K562 (cell line): ENCODE data around the gene SH3TC2. TPM values are rescaled to one million over a fixed set of nuclear protein-coding genes. Genes with fewer than 3 reads are reported as not detected.

Experiments
- ATAC-seq: fragments of 200-7000 bp; cut with Tn5 transposase; 3 replicates; pipeline ENCODE4 v1.9.1; 2020; ENCODE audit warnings: moderate library complexity
- BruUV-seq: library from RNA; stranded (reverse); fragments of 400-500 nt; replicated peaks from 2 replicates; lab custom pipeline; 2021; lab: Mats Ljungman, UMichigan
- CTCF ChIA-PET: fragments of 300-600 bp; formaldehyde crosslinking; extraction: SDS; loops from one replicate; lab custom pipeline; 2021; ENCODE audit warnings: low intra/inter-chr PET ratio; lab: Yijun Ruan, JAX
- POLR2A ChIA-PET: fragments of 300-600, 350-650 bp; sonication (Branson Sonifier 250); formaldehyde crosslinking; extraction: SDS; loops from one replicate; lab custom pipeline; 2021; ENCODE audit warnings: antibody characterized with exemption, inconsistent platforms; lab: Yijun Ruan, JAX
- DNase-seq, 4 experiments: peaks; one replicate each; pipeline versions ENCODE4 v3.0.0 to v3.0.0-alpha.2; 2011 to 2018; ENCODE audit warnings: low spot score in 3 of 4, mixed read lengths in 3 of 4; ENCODE audit errors: extremely low read depth in 1 of 4
- FAIRE-seq: peaks from 2 replicates; lab custom pipeline; 2011; peaks lifted over from hg19 to GRCh38; lab: Jason Lieb, UNC
- H2AFZ ChIP-seq: 2 replicates; pipeline ENCODE4 v1.6.0; 2011; ENCODE audit warnings: low read depth, low read length, control low read depth, inconsistent platforms
- H3K27ac ChIP-seq: fragments of 200-600 bp; 3 replicates; pipeline ENCODE4 v1.8.0; 2011; ENCODE audit warnings: low read depth, mild to moderate bottlenecking, control low read depth, inconsistent platforms, low read length, moderate library complexity, mixed read lengths; ENCODE audit errors: extremely low read depth
- H3K27me3 ChIP-seq, 2 experiments: fragments of 300-600 bp in 1 of 2; 2 replicates in 1 of 2; 3 replicates in 1 of 2; pipeline versions ENCODE4 v1.6.0 to v1.8.0; 2011; ENCODE audit warnings: inconsistent platforms in 2 of 2, low read length in 2 of 2, mild to moderate bottlenecking in 1 of 2, mixed read lengths in 1 of 2, moderate library complexity in 1 of 2; ENCODE audit not compliant: control insufficient read depth in 2 of 2, insufficient read depth in 2 of 2
- H3K36me3 ChIP-seq: fragments of 300-600 bp; 3 replicates; pipeline ENCODE4 v1.8.0; 2011; ENCODE audit warnings: mild to moderate bottlenecking, low read length, inconsistent platforms; ENCODE audit not compliant: control insufficient read depth, insufficient read depth
- H3K4me1 ChIP-seq, 2 experiments: fragments of 200-600 bp in 1 of 2; replicated peaks in 1 of 2; 2 replicates in 1 of 2; 3 replicates in 1 of 2; pipeline versions ENCODE4 v1.5.1 to v1.8.0; 2011; ENCODE audit warnings: inconsistent platforms in 2 of 2, low read length in 2 of 2, mild to moderate bottlenecking in 1 of 2, mixed read lengths in 1 of 2, moderate library complexity in 1 of 2; ENCODE audit not compliant: control insufficient read depth in 2 of 2, insufficient read depth in 2 of 2
- H3K4me2 ChIP-seq: 2 replicates; pipeline ENCODE4 v1.6.1; 2011; ENCODE audit warnings: low read length, control low read depth, inconsistent platforms, mixed read lengths; ENCODE audit not compliant: insufficient read depth
- H3K4me3 ChIP-seq: fragments of 200-600 bp; sonication (generic), shearing (Covaris generic); 2 replicates; pipeline ENCODE4 v1.5.1; 2016; ENCODE audit warnings: control low read depth, inconsistent platforms
- H3K79me2 ChIP-seq: fragments of 200-600 bp; 3 replicates; pipeline ENCODE4 v1.8.0; 2011; ENCODE audit warnings: low read length, inconsistent platforms; ENCODE audit not compliant: control insufficient read depth, insufficient read depth
- H3K9ac ChIP-seq, 2 experiments: 2 replicates each; pipeline versions ENCODE4 v1.6.0 to v1.6.1; 2011; ENCODE audit warnings: low read depth in 2 of 2, low read length in 2 of 2, control low read depth in 1 of 2, inconsistent platforms in 1 of 2, mild to moderate bottlenecking in 1 of 2, mixed read lengths in 1 of 2; ENCODE audit not compliant: insufficient read depth in 1 of 2
- H3K9me1 ChIP-seq: one replicate; pipeline ENCODE4 v1.6.0; 2011; ENCODE audit warnings: inconsistent platforms, mild to moderate bottlenecking, low read length, moderate library complexity; ENCODE audit not compliant: control insufficient read depth, insufficient read depth
- H3K9me3 ChIP-seq: replicated peaks from 2 replicates; pipeline ENCODE4 v1.5.1; 2011; ENCODE audit warnings: low read depth, low read length, inconsistent platforms; ENCODE audit not compliant: control insufficient read depth, insufficient read depth
- H4K20me1 ChIP-seq: replicated peaks from 2 replicates; pipeline ENCODE4 v1.6.1; 2011; ENCODE audit warnings: low read length, inconsistent platforms, mixed read lengths; ENCODE audit not compliant: control insufficient read depth, insufficient read depth
- DMBX1 ChIP-seq: fragments of 250-450 bp; sonication (Bioruptor Pico); IDR thresholded peaks from 2 replicates; pipeline ENCODE4 v1.8.0; 2022; ENCODE audit warnings: inconsistent platforms, mild to moderate bottlenecking, moderate library complexity, borderline replicate concordance
- ETV1 ChIP-seq: fragments of 450-650 bp; conservative IDR thresholded peaks from 2 replicates; pipeline ENCODE4 v1.6.1; 2016; ENCODE audit warnings: missing genetic modification characterization, control low read depth, low read depth, missing compliant biosample characterization
- MAFG ChIP-seq: fragments of 450-650 bp; conservative IDR thresholded peaks from 2 replicates; pipeline ENCODE4 v1.6.1; 2016; ENCODE audit warnings: missing genetic modification characterization, missing compliant biosample characterization
- MEF2D ChIP-seq: conservative IDR thresholded peaks from 2 replicates; pipeline ENCODE4 v1.6.1; 2016; ENCODE audit warnings: low read depth, missing genetic modification characterization, missing compliant biosample characterization
- SPI1 ChIP-seq: IDR thresholded peaks from 2 replicates; pipeline ENCODE4 v1.6.1; 2011; ENCODE audit warnings: low read depth, low read length, control low read depth, borderline replicate concordance
- TAF15 ChIP-seq: fragments of 200-400 bp; formaldehyde crosslinking; IDR thresholded peaks from 2 replicates; pipeline ENCODE4 v1.6.1; 2017; ENCODE audit warnings: mild to moderate bottlenecking, low read depth, low read length, moderate library complexity
- ZNF175 ChIP-seq: fragments of 200-800 bp; sonication (Bioruptor generic); IDR thresholded peaks from 2 replicates; pipeline ENCODE4 v1.6.1; 2016; ENCODE audit warnings: low read depth, mild to moderate bottlenecking, missing genetic modification characterization, missing compliant biosample characterization
- ZNF311 ChIP-seq: fragments of 250-450 bp; sonication (Bioruptor Pico); IDR thresholded peaks from 2 replicates; pipeline ENCODE4 v1.4.0; 2020; ENCODE audit warnings: mild to moderate bottlenecking, moderate library complexity
- WGBS: fragments of 100-300 bp; shearing (Covaris generic); methylation state at CpG from one replicate; pipeline ENCODE4 v1.1.6; 2016; ENCODE audit warnings: low coverage, mixed read lengths; ENCODE audit not compliant: insufficient coverage; ENCODE audit errors: missing lambda C conversion rate; 5-methylcytosine and 5-hydroxymethylcytosine counted together
- in situ Hi-C: fragments of 300-500 bp; cut with MboI; formaldehyde crosslinking; loops from 4 replicates; pipeline ENCODE4 v1.15.0; 2018; ENCODE audit warnings: inconsistent platforms, mixed read lengths
- intact Hi-C: fragments of 100-400 bp; cut with micrococcal nuclease; formaldehyde crosslinking; loops from 2 replicates; pipeline ENCODE4 v1.14.2; 2022
- polyA plus RNA-seq, 8 experiments: library from polyadenylated mRNA; depleted of rRNA in 4 of 8; stranded (reverse) in 5 of 8; unstranded in 3 of 8; fragments of >200 nt; fragmentation: Nextera tagmentation in 2 of 8; fragmentation: Illumina TruSeq in 1 of 8; extraction: Ambion mirVana in 2 of 8; extraction: Trizol in 1 of 8; gene quantifications; 2 replicates each; pipeline versions ENCODE4 v1.2.1 to v1.2.3, GENCODE V29; 2011 to 2014; ENCODE audit warnings: inconsistent platforms in 1 of 8, missing spikeins in 1 of 8
- total RNA-seq, 7 experiments: library from RNA; depleted of rRNA in 6 of 7; stranded (reverse); fragments of >200 nt in 6 of 7; fragmentation: Illumina TruSeq in 2 of 7; extraction: Trizol in 2 of 7; gene quantifications; 2 replicates each; pipeline versions ENCODE4 v1.2.1 to v1.2.3, GENCODE V29; 2011 to 2021; ENCODE audit warnings: low replicate concordance in 1 of 7
- TF ChIP-seq, protein P1 (sequence below), 2 experiments: IDR thresholded peaks in 1 of 2; conservative IDR thresholded peaks in 1 of 2; 2 replicates each; pipeline ENCODE4 v1.6.1; 2016; ENCODE audit warnings: low read depth in 2 of 2, mild to moderate bottlenecking in 1 of 2, missing compliant biosample characterization in 1 of 2, missing genetic modification characterization in 1 of 2, moderate library complexity in 1 of 2
- TF ChIP-seq, protein P2 (sequence below): fragments of 450-650 bp; formaldehyde crosslinking; IDR thresholded peaks from 2 replicates; pipeline ENCODE4 v1.4.0; 2020; ENCODE audit warnings: mild to moderate bottlenecking, mixed read lengths

SH3TC2 gene
- total and polyA plus RNA-seq, 9 of the 15 experiments (the other 6 are each of a cell fraction or from before 2014, with no cell fraction given), result 0.03 to 0.80 (median 0.55) TPM; not detected in 1

DNA sequence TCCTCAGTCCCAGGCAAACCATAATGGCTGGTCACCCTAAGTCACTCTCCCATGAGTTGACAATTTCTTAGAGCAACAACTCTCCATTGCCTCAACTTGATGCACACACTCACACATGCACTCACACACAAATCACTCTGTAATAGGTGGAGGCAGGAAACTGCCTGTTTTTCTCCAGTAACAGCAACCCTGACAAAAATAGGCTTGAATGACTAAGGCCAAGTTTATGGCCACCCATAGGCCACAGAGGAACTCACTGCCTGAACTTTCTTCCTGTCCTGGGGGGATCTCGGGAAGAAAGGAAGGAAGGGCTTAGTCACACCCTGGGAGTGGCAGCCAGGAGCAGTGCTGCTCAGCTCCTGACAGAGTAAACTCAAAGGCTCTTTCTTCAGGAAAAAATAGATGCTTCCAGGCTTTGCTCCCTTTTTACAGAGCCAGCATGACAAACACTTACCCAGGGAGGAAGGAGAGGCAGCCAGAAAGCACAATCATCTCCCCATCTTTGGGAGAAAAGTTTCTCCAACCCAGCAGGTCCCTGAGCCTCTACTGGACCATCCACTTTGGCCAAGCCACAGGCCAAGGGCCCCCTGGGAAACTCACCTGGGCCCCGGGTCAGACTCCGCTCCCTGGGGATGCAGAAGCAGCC is 368 bp downstream of the SH3TC2 start:
- Histone ChIP-seq H3K4me2 (no peak overlapping the region; the same call in 1 of the 2 replicates), H3K9ac (no peak overlapping the region), H3K36me3 (no peaks in the 10 kb centered on the region), H3K4me3 (no peak overlapping the region), H4K20me1 (no peaks in the 10 kb centered on the region), H2AFZ (peak overlapping the region; percentile 53), H3K9me3 (no peaks in the 10 kb centered on the region), H3K27me3 (no peaks in the 10 kb centered on the region), H3K27ac (peak overlapping the region; percentile 40), H3K79me2 (no peaks in the 10 kb centered on the region), H3K9me1 (no peaks in the 10 kb centered on the region), H3K4me1 (peaks cover 10 to 22% of the 10 kb centered on the region in 2 experiments)
- peak in 1 of 4 experiments; percentile 30 for DNase-seq
- peak; percentile 54 for ATAC-seq
- CTCF ChIA-PET, result interaction anchor here (0.6 kb wide), 1 partner anchor 882 kb away, joined by 3 read pairs; no protein-coding TSS in a partner anchor
- no TSS peak for BruUV-seq
- intact Hi-C loops (no loop called here), in situ Hi-C loops (no loop called here)
- POLR2A ChIA-PET, result no interaction called here
- no peak for FAIRE-seq
- 19% methylated on average over 3 of the region's 3 CpGs for WGBS
- TF ChIP-seq, protein P1, sequence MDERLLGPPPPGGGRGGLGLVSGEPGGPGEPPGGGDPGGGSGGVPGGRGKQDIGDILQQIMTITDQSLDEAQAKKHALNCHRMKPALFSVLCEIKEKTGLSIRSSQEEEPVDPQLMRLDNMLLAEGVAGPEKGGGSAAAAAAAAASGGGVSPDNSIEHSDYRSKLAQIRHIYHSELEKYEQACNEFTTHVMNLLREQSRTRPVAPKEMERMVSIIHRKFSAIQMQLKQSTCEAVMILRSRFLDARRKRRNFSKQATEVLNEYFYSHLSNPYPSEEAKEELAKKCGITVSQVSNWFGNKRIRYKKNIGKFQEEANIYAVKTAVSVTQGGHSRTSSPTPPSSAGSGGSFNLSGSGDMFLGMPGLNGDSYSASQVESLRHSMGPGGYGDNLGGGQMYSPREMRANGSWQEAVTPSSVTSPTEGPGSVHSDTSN (CRISPR knock-in tag; IDR thresholded peaks at IDR 0.05; ENCODE audit: low read depth), result no peak
- TF ChIP-seq, protein P1 (tag; conservative IDR thresholded peaks at IDR 0.05; ENCODE audit: low read depth), result 0 out of 2 replicates have a peak, but pooled peaks have one; percentile 9
- TF ChIP-seq, protein P2, sequence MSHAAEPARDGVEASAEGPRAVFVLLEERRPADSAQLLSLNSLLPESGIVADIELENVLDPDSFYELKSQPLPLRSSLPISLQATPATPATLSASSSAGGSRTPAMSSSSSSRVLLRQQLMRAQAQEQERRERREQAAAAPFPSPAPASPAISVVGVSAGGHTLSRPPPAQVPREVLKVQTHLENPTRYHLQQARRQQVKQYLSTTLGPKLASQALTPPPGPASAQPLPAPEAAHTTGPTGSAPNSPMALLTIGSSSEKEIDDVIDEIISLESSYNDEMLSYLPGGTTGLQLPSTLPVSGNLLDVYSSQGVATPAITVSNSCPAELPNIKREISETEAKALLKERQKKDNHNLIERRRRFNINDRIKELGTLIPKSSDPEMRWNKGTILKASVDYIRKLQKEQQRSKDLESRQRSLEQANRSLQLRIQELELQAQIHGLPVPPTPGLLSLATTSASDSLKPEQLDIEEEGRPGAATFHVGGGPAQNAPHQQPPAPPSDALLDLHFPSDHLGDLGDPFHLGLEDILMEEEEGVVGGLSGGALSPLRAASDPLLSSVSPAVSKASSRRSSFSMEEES (CRISPR knock-in tag), result no peak
- TF ChIP-seq ETV1 (tag) (peak; percentile 56), SPI1 (0 out of 2 replicates have a peak, but pooled peaks have one; percentile 23), ZNF175 (CRISPR knock-in tag) (peak; percentile 59; the same call in 1 of the 2 replicates), DMBX1 (peak; percentile 57; the same call in 1 of the 2 replicates), MEF2D (tag) (peak; percentile 36; the same call in 1 of the 2 replicates), MAFG (tag) (peak; percentile 79), TAF15 (no peak), ZNF311 (CRISPR knock-in tag) (peak; percentile 38)
